Upper lobe of left lung (tissue), 4 donors: ENCODE data around the gene FAF1.

Experiments used
- EP300 ChIP-seq, 4 donors: sonication (generic); formaldehyde crosslinking; IDR thresholded peaks; one replicate each; pipeline ENCODE4 v1.5.1; 2017; ENCODE audit warnings: antibody characterized with exemption in 4 of 4, control low read depth in 2 of 4
- POLR2A ChIP-seq, 4 donors: fragments of 450-650 bp; IDR thresholded peaks; one replicate each; pipeline ENCODE4 v1.5.1; 2016 to 2017; ENCODE audit warnings: antibody characterized with exemption in 4 of 4, mild to moderate bottlenecking in 2 of 4
- POLR2AphosphoS5 ChIP-seq, 2 donors: sonication (generic); formaldehyde crosslinking; IDR thresholded peaks; one replicate each; pipeline ENCODE4 v1.5.1; 2017; ENCODE audit warnings: antibody characterized with exemption in 2 of 2
- TF ChIP-seq, protein P1 (sequence below), 6 experiments: fragments of 450-650 bp in 4 of 6; fragments of 200-600 bp in 2 of 6; sonication (generic) in 2 of 6; IDR thresholded peaks; one replicate each; pipeline ENCODE4 v1.5.1; 2016 to 2019; ENCODE audit warnings: antibody characterized with exemption in 6 of 6

DNA sequence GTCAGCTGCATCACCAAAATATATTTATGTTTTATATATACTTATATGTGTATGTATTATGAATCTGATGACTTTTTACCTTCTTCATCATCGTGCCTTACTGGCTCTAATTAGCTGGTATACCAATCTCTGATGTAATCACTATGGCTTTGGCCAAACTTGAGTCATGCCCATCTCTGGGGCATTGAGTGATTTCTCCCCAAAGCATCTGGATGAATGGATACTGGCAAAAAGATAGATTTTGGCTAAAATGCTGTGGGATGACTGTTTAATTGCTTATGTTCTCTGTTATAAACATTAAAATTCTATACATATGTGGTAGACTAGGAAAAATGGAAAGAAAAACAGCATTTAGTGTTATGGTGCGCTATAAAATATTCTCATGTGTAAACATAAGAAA is 29.6 kb upstream of the FAF1 start:
- TF ChIP-seq POLR2A (IDR thresholded peaks at IDR 0.05), result no peak
- TF ChIP-seq, protein P1, sequence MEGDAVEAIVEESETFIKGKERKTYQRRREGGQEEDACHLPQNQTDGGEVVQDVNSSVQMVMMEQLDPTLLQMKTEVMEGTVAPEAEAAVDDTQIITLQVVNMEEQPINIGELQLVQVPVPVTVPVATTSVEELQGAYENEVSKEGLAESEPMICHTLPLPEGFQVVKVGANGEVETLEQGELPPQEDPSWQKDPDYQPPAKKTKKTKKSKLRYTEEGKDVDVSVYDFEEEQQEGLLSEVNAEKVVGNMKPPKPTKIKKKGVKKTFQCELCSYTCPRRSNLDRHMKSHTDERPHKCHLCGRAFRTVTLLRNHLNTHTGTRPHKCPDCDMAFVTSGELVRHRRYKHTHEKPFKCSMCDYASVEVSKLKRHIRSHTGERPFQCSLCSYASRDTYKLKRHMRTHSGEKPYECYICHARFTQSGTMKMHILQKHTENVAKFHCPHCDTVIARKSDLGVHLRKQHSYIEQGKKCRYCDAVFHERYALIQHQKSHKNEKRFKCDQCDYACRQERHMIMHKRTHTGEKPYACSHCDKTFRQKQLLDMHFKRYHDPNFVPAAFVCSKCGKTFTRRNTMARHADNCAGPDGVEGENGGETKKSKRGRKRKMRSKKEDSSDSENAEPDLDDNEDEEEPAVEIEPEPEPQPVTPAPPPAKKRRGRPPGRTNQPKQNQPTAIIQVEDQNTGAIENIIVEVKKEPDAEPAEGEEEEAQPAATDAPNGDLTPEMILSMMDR (IDR thresholded peaks at IDR 0.05), result no peak
- no peak for TF ChIP-seq EP300 (IDR thresholded peaks at IDR 0.05)
- no peak for TF ChIP-seq POLR2AphosphoS5 (IDR thresholded peaks at IDR 0.05)
